Natural killer cell (primary cell): Measurements from ENCODE around the gene XBP1. TPM values are rescaled to one million over a fixed set of nuclear protein-coding genes. Genes with fewer than 3 reads are reported as not detected.
"Not testable (repeated sequence)": the region's sequence is repeated elsewhere in the genome, so short reads cannot be mapped to it uniquely, and the experiment has no call there.

ENCODE experiments used
- ATAC-seq, 3 donors: fragments of 150-1000 bp in 2 of 3; fragments of 200-7000 bp in 1 of 3; cut with Tn5 transposase; 1 replicate in 1 of 3; 2 replicates in 2 of 3; pipeline ENCODE4 v1.10.0; 2021; ENCODE audit warnings: mild to moderate bottlenecking in 2 of 3, moderate library complexity in 2 of 3
- DNase-seq, 2 donors: peaks; one replicate each; pipeline versions ENCODE4 v3.0.0 to v3.0.0-alpha.2; 2013 to 2021; ENCODE audit warnings: mixed read lengths in 1 of 2
- H3K27ac ChIP-seq: one replicate; pipeline ENCODE4 v1.5.1; 2013; ENCODE audit warnings: mild to moderate bottlenecking, low read length
- H3K27me3 ChIP-seq: one replicate; pipeline ENCODE4 v1.6.1; 2013; ENCODE audit warnings: low read length; ENCODE audit not compliant: control insufficient read depth, insufficient read depth
- H3K36me3 ChIP-seq: one replicate; pipeline ENCODE4 v1.6.1; 2013; ENCODE audit warnings: low read length; ENCODE audit not compliant: control insufficient read depth, insufficient read depth
- H3K4me1 ChIP-seq: one replicate; pipeline ENCODE4 v1.6.1; 2013; ENCODE audit warnings: low read length; ENCODE audit not compliant: control insufficient read depth, insufficient read depth
- H3K4me3 ChIP-seq: one replicate; pipeline ENCODE4 v1.5.1; 2013; ENCODE audit warnings: low read length
- H3K9me3 ChIP-seq: one replicate; pipeline ENCODE4 v1.6.1; 2013; ENCODE audit warnings: low read length; ENCODE audit not compliant: control insufficient read depth, insufficient read depth
- H3K27ac Mint-ChIP-seq, 2 donors: one replicate each; pipeline ENCODE4 v1.8.0; 2022; ENCODE audit warnings: mild to moderate bottlenecking in 2 of 2, mixed read lengths in 2 of 2, moderate library complexity in 1 of 2
- H3K27me3 Mint-ChIP-seq, 2 donors: one replicate each; pipeline ENCODE4 v1.8.0; 2022; ENCODE audit warnings: low read depth in 2 of 2, mixed read lengths in 2 of 2
- H3K36me3 Mint-ChIP-seq: one replicate; pipeline ENCODE4 v1.8.0; 2022; ENCODE audit warnings: mixed read lengths
- H3K4me1 Mint-ChIP-seq, 2 donors: one replicate each; pipeline ENCODE4 v1.8.0; 2022; ENCODE audit warnings: mixed read lengths in 2 of 2
- H3K4me3 Mint-ChIP-seq: one replicate; pipeline ENCODE4 v1.8.0; 2022; ENCODE audit warnings: mild to moderate bottlenecking, moderate library complexity, mixed read lengths
- H3K9me3 Mint-ChIP-seq, 2 donors: one replicate each; pipeline ENCODE4 v1.8.0; 2022; ENCODE audit warnings: mixed read lengths in 2 of 2
- WGBS: methylation state at CpG from one replicate; pipeline ENCODE4 v1.1.7; 2013; ENCODE audit warnings: missing lambda C conversion rate; ENCODE audit not compliant: insufficient coverage; 5-methylcytosine and 5-hydroxymethylcytosine counted together
- intact Hi-C: fragments of 100-400 bp; cut with micrococcal nuclease; formaldehyde crosslinking; loops from one replicate; pipeline ENCODE4 v1.14.2; 2022
- total RNA-seq, 4 donors: library from RNA; stranded (reverse); fragments of 120-200 nt in 1 of 4; gene quantifications; one replicate each; pipeline versions ENCODE4 v1.2.3 to v1.2.4, GENCODE V29; 2013 to 2022
- TF ChIP-seq, protein P1 (sequence below): fragments of 200-600 bp; IDR thresholded peaks from one replicate; pipeline ENCODE4 v1.8.0; 2022; ENCODE audit warnings: antibody characterized with exemption

XBP1 gene
- total RNA-seq, 3 donors from 2014 or later (not counting 1 experiment from before 2014, with no cell fraction given) = 221 to 240 (median 224) TPM

DNA sequence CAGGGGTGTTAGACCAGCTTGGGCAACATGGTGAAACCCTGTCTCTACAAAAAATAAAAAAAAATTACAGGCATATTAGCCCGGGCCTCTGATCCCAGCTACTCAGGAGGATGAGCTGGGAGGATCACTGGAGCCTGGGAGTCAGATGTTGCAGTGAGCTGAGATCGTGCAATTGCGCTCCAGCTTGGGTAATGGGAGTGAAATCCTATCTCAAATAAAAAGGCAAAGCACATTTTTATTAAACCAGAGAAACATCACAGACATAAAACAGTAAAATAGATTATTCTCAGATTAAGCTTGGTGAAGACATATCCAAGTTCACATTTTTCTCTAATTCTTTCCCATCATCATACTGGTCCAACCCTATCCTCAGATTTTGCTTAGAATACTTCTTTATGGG, 30.1 kb upstream of the XBP1 start:
- no peaks in the 10 kb centered on the region for H3K9me3 ChIP-seq
- intact Hi-C loops = no loop called here
- H3K27me3 Mint-ChIP-seq = peaks cover 0 to 3% of the 10 kb centered on the region in 2 donors
- H3K4me3 Mint-ChIP-seq = no peak overlapping the region
- H3K36me3 Mint-ChIP-seq = no peaks in the 10 kb centered on the region
- DNase-seq = no peak
- H3K27ac ChIP-seq = no peak overlapping the region
- WGBS = 100% methylated on average over 3 of the region's 3 CpGs
- no peaks in the 10 kb centered on the region for H3K27me3 ChIP-seq
- H3K9me3 Mint-ChIP-seq = no peaks in the 10 kb centered on the region
- H3K4me3 ChIP-seq = no peak overlapping the region
- peaks cover 40% of the 10 kb centered on the region for H3K4me1 ChIP-seq
- H3K27ac Mint-ChIP-seq = no peak overlapping the region
- TF ChIP-seq, protein P1, sequence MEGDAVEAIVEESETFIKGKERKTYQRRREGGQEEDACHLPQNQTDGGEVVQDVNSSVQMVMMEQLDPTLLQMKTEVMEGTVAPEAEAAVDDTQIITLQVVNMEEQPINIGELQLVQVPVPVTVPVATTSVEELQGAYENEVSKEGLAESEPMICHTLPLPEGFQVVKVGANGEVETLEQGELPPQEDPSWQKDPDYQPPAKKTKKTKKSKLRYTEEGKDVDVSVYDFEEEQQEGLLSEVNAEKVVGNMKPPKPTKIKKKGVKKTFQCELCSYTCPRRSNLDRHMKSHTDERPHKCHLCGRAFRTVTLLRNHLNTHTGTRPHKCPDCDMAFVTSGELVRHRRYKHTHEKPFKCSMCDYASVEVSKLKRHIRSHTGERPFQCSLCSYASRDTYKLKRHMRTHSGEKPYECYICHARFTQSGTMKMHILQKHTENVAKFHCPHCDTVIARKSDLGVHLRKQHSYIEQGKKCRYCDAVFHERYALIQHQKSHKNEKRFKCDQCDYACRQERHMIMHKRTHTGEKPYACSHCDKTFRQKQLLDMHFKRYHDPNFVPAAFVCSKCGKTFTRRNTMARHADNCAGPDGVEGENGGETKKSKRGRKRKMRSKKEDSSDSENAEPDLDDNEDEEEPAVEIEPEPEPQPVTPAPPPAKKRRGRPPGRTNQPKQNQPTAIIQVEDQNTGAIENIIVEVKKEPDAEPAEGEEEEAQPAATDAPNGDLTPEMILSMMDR = no peak
- H3K36me3 ChIP-seq = no peaks in the 10 kb centered on the region
- H3K4me1 Mint-ChIP-seq = peaks cover 41 to 53% of the 10 kb centered on the region in 2 donors
- ATAC-seq = no peak

- Mint-ChIP-seq H3K9me3 (no peaks in the 10 kb centered on the region), H3K27me3 (peaks cover 0 to 3% of the 10 kb centered on the region in 2 donors), H3K4me1 (peaks cover 41 to 53% of the 10 kb centered on the region in 2 donors), H3K4me3 (peak overlapping the region; percentile 70), H3K36me3 (no peaks in the 10 kb centered on the region), H3K27ac (peak overlapping the region; percentile 21 to 56)
- intact Hi-C loops = loop anchor here (1.0 to 2.0 kb wide), 5 partner anchors 19 to 229 kb away; partner anchors contain the start of gene HSCB
- TF ChIP-seq, protein P1 = peak; percentile 99
- no peaks in the 10 kb centered on the region for H3K36me3 ChIP-seq
- peak; percentile 70 to 90 for DNase-seq
- H3K27ac ChIP-seq = no peak overlapping the region
- H3K4me1 ChIP-seq = peaks cover 40% of the 10 kb centered on the region
- H3K4me3 ChIP-seq = no peak overlapping the region
- H3K9me3 ChIP-seq = no peaks in the 10 kb centered on the region
- peak; percentile 84 to 92 (median 90) for ATAC-seq
- 50% methylated on average over 12 of the region's 12 CpGs for WGBS
- no peaks in the 10 kb centered on the region for H3K27me3 ChIP-seq
These were observed 29.2 kb upstream of the XBP1 start for GRCh38 chr22:28829358-28830181.

- Histone ChIP-seq H3K9me3 (no peaks in the 10 kb centered on the region), H3K27ac (no peak overlapping the region), H3K4me1 (peaks cover 45% of the 10 kb centered on the region), H3K4me3 (no peak overlapping the region), H3K36me3 (no peaks in the 10 kb centered on the region), H3K27me3 (no peaks in the 10 kb centered on the region)
- 98% methylated on average over 7 of the region's 7 CpGs for WGBS
- no peak overlapping the region for H3K27ac Mint-ChIP-seq
- H3K4me3 Mint-ChIP-seq = no peak overlapping the region
- no peaks in the 10 kb centered on the region for H3K9me3 Mint-ChIP-seq
- peaks cover 42 to 51% of the 10 kb centered on the region in 2 donors for H3K4me1 Mint-ChIP-seq
- TF ChIP-seq, protein P1 = no peak
- no peaks in the 10 kb centered on the region for H3K36me3 Mint-ChIP-seq
- H3K27me3 Mint-ChIP-seq = peaks cover 0 to 3% of the 10 kb centered on the region in 2 donors
- intact Hi-C loops = no loop called here
- DNase-seq (no peak), ATAC-seq (no peak)
These were observed 26.6 kb upstream of the XBP1 start for GRCh38 chr22:28826921-28827320.

DNA sequence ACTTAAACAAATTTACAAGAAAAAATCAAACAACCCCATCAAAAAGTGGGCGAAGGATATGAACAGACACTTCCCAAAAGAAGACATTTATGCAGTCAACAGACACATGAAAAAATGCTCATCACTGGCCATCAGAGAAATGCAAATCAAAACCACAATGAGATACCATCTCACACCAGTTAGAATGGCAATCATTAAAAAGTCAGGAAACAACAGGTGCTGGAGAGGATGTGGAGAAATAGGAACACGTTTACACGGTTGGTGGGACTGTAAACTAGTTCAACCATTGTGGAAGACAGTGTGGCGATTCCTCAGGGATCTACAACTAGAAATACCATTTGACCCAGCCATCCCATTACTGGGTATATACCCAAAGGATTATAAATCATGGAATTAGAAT, 26.1 kb upstream of the XBP1 start:
- H3K9me3 Mint-ChIP-seq, H3K36me3 Mint-ChIP-seq, H3K27ac ChIP-seq, H3K4me3 ChIP-seq, DNase-seq, intact Hi-C loops, H3K4me3 Mint-ChIP-seq, H3K27me3 ChIP-seq, H3K27ac Mint-ChIP-seq, H3K9me3 ChIP-seq, ATAC-seq, H3K27me3 Mint-ChIP-seq, H3K36me3 ChIP-seq: not testable (repeated sequence)
- WGBS = 100% methylated on average over 1 of the region's 4 CpGs
- peaks cover 43 to 50% of the 10 kb centered on the region in 2 donors for H3K4me1 Mint-ChIP-seq
- peaks cover 45% of the 10 kb centered on the region for H3K4me1 ChIP-seq

GRCh38 chr22:28824455-28824854, 24.1 kb upstream of the XBP1 start:
- H3K27ac ChIP-seq, H3K36me3 ChIP-seq, H3K27ac Mint-ChIP-seq, H3K27me3 Mint-ChIP-seq, H3K9me3 Mint-ChIP-seq, H3K27me3 ChIP-seq, H3K4me3 Mint-ChIP-seq, DNase-seq, H3K9me3 ChIP-seq, intact Hi-C loops, ATAC-seq, H3K36me3 Mint-ChIP-seq, H3K4me3 ChIP-seq: not testable (repeated sequence)
- WGBS = 95% methylated on average over 9 of the region's 9 CpGs
- peaks cover 51% of the 10 kb centered on the region for H3K4me1 ChIP-seq
- H3K4me1 Mint-ChIP-seq = peaks cover 37 to 45% of the 10 kb centered on the region in 2 donors
